Activated effector memory CD4-positive, alpha-beta T cell treated with Interleukin-2 at 50 U/mL for 16 hours (primary cell): ENCODE measurements around the gene GCN1.
"Not testable (repeated sequence)": the region's sequence is repeated elsewhere in the genome, so short reads cannot be mapped to it uniquely, and the experiment has no call there.

ENCODE experiments used
- DNase-seq: peaks from one replicate; pipeline ENCODE4 v3.0.0-alpha.2; 2020

Gene GCN1

DNA sequence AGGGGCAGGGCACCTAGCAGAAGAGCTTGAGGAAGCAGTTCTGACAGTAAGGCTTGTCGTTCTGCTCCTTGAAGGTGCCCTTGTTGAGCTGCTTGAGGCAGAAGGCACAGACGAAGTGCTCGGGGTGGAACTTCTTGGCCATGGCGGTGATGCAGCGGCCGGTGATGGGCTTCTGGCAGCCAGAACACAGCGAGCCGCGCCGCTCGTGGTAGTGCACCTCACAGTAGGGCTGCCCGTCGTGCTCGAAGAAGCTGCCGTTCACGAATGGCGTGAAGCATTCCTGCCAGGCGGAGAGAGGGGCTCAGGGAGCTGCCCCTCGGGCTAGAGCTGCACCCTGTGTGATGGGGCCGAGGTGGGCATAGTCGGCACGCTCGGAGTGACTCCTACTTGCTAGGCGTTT, 17.8 kb upstream of the GCN1 start:
- no peak for DNase-seq

DNA sequence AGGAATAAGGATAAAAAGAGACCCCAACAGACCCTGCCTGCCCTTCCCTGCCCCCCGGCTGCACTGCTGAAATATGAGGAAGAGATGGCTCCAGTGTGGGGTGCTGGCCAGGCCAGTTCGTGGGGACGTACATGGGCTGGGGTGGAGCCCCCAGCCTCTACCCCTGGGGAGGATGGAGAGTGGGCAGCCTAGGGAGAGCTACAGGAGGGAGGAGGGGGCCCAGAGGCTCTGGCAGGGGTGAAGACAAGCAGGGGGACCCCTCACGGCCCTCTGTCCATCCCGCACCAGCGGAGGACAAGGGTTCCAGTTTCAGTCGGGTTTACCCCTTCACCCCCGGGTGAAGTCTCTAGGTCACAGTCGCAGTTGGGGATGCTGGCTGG, 17.4 kb upstream of the GCN1 start:
- DNase-seq: no peak

DNA sequence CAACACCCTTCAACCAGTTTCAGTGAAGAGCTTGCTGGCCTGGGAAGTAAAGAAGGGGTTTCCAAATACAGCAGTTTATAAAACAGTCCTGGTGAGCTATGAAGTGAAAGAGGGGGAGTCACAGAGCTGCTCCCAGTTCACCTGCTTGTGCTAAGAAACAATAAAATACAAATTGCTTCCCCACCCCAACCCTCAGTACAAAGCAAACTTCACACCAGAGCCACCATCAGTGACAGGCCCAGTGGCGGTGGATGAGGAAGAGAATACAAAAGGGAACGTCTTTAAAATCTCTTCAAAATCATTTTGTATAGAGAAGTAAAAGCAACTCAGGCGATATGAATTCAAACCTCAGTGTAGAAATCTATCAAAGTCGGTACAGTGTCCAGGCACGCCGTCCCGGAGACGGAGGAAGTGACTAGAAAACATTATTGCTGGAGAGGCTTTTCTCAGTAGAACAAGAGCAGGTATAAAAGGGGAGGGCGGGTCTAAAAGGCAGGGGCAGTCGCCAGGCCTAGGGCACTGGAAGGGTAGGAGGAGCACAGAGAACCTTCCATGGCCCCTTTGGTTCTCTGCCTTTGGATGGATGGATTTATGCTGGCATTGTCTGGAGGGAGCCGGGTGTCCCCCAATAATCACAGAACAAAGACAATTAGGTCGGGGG, 16.9 kb upstream of the GCN1 start:
- no peak for DNase-seq

DNA sequence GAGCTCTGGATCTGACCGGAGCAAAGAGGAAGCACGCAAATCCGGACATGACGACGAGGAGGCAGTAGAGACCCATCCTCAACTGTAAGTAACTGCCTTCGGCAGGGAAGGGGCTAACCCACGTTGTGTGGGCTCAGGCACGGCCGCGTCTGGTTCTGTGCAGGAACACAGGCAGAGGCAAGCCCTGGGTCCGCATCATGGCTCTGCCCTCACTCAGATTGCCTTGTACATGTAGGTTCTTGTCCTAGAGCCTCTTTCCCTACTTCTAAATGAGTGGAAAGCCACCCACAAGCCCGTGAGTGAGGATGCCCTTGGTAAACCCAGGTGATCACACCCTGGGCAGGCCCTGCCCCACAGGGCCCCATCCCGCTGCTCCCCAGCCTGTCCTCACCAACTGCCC, 15.3 kb upstream of the GCN1 start:
- DNase-seq: no peak

DNA sequence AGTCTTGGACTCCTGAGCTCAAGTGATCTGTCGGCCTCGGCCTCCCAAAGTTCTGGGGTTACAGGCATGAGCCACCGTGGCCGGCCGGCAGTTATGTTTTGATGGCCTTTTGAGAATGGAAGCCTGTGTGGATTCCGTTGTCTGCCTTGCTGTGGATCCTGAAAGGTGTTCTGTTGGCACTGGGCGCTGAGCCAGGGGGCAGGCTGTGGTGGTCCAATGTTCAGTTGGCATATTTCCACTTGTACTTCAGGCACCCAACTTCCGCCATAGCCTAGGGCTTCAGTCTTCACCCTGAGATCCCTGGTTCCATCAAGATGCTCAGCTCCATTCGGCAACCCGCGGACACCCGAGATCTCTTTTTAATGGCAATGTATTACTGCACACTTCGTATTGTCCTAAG, 12.7 kb upstream of the GCN1 start:
- no peak for DNase-seq

DNA sequence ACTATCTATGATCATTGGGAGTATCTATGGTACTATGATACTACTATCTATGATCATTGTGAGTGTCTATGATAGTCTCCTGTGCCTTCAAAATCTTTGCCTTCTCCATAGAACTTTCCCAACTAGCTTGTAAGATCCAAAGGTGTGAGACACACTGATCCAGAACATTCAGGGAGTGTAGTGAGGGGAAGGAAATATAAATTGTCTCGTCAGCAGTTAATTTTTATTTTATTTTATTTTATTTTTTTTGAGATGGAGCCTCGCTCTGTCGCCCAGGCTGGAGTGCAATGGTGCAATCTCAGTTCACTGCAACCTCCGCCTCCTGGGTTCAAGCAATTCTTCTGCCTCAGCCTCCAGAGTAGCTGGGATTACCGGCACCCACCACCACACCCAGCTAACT, 12.3 kb upstream of the GCN1 start:
- not testable (repeated sequence) for DNase-seq

DNA sequence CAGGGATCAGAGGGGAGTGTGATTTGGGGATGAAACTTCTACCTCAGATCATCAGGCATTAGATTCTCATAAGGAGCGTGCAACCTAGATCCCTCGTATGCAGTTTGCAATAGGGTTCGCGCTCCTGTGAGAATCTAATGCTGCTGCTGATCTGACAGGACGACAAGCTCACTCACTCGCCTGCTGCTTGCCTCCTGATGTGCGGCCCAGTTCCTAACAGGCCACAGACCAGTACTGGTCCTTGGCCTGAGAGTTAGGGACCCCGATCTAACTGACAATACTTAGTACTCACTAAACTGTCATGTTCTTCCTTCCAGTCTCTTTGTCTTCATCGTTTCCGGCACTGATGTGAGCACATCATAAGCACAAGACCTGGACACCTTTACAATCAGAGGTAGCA, 11.7 kb upstream of the GCN1 start:
- no peak for DNase-seq

DNA sequence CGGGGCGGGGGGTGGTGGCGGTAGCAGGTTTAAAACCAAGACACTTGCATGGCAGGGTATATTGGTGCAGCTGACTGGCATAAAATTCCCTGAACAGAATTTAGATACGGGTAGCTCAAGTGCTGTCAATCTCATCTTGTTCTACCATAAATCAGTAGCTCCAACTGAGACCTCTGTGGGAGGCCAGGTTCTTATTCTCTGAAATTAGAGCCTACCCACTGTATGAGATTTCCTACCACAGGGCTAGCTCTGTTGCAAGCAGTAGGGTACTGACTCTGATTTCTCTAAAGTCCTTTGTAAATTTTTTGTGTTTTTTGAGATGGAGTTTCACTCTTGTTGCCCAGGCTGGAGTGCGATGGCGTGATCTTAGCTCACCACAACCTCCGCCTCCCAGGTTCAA, 9.7 kb upstream of the GCN1 start:
- no peak for DNase-seq

DNA sequence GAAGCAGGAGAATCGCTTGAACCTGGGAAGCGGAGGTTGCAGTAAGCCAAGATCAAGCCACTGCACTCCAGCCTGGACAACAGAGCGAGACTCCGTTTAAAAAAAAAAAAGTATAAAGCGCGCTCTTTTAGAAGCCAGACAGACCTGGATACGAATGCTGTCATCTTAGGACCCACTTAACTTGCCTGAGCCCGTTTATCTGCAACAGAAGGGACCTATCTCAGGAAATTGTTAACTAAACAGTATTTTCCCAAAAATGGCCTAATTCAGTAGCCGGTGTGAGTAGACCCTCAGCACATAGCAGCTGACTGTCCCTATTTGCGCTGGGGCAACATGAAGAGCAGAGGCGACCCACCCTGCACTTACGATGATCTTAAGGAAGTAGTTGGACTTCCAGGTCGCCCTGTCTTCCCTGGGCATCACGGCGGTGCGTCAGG, 5.9 kb upstream of the GCN1 start:
- no peak for DNase-seq

DNA sequence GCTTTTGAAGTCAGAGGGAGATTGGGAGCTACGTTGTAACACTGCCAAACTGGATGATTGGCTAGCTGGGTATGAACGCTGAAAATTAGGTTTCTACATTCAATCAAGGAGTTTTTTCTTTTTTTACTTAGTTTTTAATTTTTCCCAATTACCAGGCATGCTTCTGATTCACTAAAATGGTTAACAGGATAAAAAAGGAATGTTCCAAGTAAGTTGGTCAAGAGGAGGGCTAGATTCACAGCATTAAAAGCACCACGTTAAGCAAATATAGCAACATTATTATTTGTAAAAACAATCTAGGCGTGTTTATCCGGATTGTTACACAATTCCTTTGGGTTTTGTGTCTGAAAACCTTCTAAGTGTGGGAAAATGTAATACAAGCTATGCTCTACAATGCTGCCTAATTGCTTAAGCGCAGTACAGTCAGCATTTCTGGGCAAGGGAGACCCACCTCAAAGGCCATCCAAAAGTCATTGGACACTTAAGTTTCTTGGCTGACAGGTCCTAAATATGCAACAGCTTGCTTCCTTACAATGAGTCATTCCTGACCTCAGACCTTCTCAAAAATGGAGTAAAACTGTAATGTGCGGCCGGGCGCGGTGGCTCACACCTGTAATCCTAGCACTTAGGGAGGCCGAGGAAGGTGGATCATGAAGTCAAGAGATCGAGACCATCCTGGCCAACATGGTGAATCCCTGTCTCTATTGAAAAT, 5.2 kb upstream of the GCN1 start:
- no peak for DNase-seq

DNA sequence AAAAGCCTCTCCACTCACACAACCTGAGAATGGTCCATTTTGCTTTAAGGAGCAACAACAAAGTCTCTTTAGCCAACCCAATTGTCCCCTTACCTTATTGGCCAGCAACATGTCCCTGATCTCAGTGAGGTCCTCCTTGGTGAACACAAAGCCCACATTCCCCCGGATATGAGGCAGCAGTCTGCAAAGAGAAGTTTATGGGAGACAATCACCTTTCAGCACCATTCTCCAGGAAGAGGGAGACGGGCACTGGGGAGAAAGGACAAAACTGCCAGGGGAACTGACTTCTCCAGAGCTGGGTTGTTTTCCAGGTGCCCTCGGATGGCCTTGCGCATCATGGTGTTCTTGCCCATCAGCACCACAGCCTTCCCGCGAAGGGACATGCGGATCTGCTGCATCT, 4.5 kb upstream of the GCN1 start:
- no peak for DNase-seq

DNA sequence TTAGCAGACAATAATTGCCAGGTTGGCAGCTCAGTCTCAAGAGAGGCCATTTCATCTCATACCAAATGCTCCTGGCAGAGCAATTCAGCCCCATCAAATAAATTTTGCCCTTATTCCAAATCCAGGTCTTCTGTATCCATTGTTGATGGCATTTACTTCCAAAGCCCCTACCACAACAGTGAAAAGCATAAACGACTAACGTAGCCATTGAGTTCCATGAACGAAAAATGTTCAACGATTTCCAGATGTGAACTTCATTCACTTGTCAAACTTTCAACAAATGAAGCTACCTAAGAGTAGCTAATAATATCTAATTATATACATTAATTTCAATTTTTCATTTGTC, 3.0 kb upstream of the GCN1 start:
- DNase-seq: no peak

DNA sequence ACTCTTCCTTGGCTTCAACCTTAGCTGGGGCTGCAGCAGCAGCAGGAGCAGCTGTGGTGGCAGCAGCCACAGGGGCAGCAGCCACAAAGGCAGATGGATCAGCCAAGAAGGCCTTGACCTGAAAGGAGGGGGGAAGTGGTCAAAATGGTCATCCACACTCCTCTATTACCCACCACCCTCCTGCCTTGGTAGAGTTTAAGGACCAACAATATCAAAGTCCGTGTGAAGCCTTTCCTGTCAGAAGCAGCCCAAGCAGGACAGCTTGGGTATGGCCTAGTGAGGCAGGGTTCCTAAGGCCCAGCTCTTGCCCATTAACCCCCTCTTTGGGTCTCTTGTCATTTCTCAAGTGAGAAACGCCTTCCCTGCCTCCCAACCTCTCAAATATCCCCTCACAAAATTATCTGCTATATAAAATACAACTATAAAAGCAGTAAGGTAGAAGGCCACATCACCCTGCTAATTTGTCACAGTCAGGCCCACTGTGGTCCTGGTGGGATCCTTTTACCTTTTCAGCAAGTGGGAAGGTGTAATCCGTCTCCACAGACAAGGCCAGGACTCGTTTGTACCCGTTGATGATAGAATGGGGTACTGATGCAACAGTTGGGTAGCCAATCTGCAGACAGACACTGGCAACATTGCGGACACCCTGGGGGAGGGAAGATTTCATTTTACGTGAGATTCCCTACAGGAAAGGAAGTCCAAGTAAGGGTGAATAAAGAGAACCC, 2.5 kb upstream of the GCN1 start:
- DNase-seq: not testable (repeated sequence)

DNA sequence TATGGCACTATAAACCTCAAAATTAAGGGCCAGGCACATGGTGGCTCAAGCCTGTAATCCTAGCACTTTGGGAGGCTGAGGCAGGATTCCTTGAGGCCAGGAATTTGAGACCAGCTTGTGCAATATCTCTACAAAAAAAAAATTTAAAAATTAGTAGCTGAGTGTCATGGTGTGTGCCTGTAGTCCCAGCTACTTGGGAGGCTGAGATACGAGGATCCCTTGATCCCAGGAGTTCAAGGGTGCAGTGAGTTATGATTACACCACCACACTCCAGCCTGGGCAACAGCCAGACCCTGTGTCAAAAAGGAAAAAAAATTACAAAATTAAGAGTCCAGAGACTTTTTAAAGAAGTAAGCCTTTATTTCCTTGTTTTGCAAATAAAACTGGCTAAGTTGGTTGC, 1.8 kb upstream of the GCN1 start:
- DNase-seq: no peak

DNA sequence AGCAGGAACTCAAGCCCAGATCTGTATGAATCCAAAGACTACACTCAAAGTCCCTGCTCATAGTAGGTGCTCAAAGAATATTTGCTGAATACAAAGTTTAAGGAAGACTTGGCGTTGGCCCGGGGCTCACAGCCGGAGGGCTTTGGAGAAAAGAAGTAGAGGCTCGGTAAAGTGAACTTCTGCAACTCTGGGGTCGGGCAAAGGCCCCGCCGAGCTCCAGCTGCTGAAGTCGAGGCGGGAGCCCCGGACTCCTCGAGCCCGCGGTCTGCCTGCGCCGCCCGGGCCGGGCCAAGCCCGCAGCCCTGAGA, 335 bp downstream of the GCN1 start:
- no peak for DNase-seq

DNA sequence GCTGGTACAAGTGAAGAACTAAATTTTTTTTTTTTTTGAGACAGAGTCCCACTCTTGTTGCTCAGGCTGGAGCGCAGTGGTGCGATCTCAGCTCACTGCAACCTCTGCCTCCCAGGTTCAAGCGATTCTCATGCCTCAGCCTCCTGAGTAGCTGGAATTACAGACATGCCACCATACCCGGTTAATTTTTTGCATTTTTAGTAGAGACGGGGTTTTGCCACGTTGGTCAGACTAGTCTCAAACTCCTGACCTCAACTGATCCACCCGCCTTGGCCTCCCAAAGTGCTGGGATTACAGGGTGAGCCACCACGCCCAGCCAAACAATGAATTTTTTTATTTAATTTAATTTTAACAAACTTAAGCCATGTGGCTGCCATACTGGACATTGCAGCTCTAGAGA, 1.2 kb downstream of the GCN1 start:
- DNase-seq: not testable (repeated sequence)

DNA sequence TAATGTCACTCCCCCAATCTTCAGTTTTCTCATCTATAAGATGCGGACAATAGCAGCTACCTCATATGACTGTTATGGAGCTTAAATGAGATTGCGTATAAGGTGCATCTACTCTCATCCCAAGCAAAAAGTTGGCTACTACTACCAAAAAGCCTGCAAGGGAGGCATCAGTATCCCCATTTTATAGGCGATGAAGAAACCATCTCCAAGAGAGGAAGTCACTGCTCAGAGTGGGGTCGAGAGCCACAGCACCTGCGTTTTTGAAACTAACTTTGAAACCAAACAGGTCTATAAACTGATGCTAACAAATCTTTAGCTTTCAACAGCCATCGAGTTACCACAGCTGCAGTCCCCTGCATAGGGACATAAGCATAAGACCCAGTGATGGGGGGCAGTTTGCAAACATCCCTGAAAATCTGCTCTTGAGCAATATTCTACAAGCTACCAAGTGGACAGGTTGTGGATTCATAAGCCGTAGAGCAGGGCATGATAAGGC, 3.5 kb downstream of the GCN1 start:
- DNase-seq: no peak

DNA sequence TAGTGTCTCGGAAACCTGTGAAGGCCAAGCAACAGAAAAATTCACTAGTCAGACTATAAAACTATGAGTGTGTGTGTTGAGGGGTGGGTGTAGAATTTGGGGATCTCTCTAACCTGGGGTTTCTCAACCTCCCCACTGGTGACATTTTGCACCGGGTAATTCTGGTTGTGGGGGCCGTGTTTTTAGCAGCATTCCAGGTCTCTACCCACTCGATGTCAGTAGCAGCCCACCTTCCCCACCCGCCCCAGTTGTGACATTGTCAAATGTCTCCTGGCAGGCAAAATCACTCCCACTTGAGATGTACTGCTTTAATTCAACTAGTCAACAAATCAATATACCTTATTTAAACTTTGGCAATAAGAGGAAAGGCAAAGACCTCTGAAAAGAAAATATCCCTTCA, 4.1 kb downstream of the GCN1 start:
- no peak for DNase-seq

DNA sequence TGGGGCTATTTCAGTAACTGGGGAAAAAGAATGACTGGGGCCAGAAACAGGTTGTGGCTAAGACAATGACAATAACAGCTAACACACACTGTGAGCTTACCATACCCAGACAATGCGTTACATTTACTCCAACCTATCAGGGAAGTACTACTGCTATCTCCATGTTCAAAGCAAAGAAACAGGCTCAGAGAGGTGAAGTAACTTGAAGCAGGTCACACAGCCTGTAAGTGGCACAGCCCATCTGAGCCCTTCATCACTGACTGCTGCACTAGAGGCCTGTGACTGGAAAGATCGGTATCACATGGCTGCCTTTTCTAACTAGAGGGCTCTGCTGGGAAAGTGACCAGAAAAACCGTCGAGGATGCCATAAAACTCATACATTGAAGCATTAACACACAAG, 7.9 kb downstream of the GCN1 start:
- DNase-seq: no peak

DNA sequence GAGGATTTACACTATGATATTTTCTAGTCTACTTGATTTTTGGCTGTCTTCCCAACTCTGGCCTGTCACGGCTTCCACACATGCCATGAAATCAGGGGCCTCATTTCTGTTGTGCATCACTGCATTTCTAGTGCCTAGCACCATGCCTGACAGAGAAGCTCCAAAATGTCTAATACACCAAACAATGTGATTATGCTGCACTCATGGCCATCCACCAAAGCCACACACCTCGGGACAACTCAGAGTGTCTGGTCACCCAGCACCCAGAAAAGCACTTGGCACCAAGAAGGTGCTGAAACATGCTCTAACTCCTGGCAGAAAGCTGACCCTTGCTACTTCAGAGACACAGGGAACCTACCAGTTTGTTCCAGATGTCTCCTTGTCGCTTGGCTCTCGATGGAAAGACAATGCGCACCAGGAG, 11.3 kb downstream of the GCN1 start:
- DNase-seq: no peak

DNA sequence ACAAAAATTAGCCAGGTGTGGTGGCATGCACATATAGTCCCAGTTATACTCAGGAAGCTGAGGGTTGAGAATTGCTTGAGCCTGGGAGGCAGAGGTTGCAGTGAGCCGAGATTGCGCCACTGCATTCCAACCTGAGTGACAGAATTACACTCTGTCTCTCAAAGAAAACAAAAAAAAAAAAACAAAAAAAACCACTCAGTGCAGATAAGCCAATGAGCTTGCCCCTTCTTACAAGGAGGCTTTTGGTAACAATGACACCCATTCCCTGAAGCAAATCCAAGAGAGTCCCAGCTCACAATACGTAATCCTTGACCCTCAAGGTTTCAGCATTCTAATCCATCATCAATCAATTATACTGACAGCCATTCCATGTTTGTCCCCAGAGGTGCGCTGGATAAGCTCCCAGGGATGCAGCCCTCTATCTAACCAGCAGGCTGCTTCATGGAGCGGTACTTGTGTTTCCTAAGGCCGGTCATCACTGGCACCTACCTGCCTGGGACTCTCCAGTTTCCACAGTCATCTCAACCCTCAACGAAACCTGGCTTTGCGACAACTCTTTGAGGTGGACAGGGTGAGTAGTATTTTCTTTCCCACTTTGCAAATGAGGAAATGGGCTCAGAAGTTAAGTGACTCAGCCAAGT, 12.4 kb downstream of the GCN1 start:
- DNase-seq: no peak

DNA sequence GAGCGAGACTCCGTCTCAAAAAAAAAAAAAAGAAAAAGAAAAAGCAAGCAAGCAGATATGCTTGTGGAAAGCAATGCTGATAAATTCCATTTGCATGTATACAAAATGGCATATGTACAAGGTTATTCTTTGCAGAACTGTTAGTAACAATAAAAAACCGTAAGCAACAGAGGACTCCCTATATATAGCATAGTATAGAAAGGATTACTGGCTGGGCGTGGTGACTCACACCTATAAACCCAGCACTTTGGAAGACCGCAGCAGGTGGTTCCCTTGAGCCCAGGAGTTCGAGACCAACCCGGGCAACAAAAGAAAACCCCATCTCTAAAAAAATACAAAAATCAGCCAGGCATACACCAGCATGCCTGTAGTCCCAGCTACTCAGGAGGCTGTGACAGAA, 13.5 kb downstream of the GCN1 start:
- DNase-seq: no peak

DNA sequence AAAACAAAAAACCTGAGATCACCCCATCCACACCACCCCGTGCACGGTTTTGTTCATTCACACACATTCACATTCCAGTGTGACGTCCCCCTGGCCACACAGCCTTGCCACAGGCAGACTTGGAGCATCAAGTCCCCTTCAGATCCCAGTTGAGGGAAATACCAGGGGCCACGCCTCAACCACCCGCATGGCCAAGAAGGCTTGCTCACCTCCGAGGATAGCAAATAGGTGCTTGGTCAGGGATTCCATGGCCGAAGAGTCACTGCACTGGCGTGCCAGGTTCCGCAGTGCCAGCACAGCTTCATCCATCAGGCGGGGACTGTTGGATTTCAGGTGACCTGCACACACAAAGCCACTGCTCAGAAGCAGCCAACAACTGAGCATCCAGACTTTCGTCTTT, 19.0 kb downstream of the GCN1 start:
- DNase-seq: no peak

DNA sequence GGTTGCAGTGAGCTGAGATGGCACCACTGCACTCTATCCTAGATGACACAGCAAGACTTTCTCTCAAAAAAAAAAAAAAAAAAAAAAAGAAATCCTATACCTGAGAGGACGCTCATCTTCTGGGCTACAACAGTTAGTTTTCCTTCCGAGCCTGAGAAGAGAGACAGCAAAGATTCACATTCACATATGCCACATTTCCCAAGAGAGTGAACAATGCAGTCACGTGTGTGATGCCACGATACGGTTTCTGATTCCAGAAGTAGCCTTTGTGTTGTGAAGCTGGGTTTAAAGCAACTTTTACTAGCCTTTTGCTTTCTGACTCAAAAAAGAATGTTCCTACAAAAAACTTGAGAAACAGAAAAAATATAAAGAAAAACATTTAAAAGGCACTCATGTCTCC, 19.5 kb downstream of the GCN1 start:
- no peak for DNase-seq
